ENCODE results near the gene ATP8A2. TPM values are rescaled to one million over a fixed set of nuclear protein-coding genes. Genes with fewer than 3 reads are reported as not detected.
"Not testable (repeated sequence)": the region's sequence is repeated elsewhere in the genome, so short reads cannot be mapped to it uniquely, and the experiment has no call there.

Gene ATP8A2
- total and polyA plus RNA-seq, 11 donors: 0.01 to 0.29 (median 0.05) TPM; not detected in 2

DNA sequence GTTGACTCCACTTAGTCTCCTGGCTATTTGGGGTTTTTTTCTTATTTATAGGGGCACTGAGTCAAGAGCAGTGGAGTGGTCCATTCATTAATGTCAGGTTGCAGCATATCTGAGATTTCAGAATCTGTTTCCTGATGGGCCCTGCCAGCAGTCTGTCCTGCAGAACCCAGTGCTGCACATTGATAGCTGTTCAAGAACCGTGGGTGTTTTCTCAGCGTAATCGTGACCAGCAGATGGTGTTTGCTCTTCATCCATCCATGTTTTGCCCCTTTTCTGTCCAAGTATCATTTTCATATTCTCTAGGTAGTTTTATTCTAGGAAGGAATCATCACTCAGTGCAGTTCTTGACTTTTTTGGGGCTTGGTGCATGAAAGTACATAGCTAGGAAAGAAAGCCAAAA, 166.5 kb downstream of the ATP8A2 start:
- Histone ChIP-seq H3K27me3 (no peaks in the 10 kb centered on the region), H3K4me1 (no peaks in the 10 kb centered on the region), H3K9me3 (no peaks in the 10 kb centered on the region), H3K36me3 (no peaks in the 10 kb centered on the region), H3K27ac (no peak overlapping the region), H3K4me3 (no peak overlapping the region)
- WGBS, 4 donors: 49 to 61% (median 59%) methylated on average over 3 of the region's 3 CpGs
- no peak for TF ChIP-seq POLR2A (IDR thresholded peaks at IDR 0.05)
- TF ChIP-seq, protein P1, sequence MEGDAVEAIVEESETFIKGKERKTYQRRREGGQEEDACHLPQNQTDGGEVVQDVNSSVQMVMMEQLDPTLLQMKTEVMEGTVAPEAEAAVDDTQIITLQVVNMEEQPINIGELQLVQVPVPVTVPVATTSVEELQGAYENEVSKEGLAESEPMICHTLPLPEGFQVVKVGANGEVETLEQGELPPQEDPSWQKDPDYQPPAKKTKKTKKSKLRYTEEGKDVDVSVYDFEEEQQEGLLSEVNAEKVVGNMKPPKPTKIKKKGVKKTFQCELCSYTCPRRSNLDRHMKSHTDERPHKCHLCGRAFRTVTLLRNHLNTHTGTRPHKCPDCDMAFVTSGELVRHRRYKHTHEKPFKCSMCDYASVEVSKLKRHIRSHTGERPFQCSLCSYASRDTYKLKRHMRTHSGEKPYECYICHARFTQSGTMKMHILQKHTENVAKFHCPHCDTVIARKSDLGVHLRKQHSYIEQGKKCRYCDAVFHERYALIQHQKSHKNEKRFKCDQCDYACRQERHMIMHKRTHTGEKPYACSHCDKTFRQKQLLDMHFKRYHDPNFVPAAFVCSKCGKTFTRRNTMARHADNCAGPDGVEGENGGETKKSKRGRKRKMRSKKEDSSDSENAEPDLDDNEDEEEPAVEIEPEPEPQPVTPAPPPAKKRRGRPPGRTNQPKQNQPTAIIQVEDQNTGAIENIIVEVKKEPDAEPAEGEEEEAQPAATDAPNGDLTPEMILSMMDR (IDR thresholded peaks at IDR 0.05): no peak
- ATAC-seq (no peak), DNase-seq (no peak)
- intact Hi-C loops (cut with DNase I): no loop called here

DNA sequence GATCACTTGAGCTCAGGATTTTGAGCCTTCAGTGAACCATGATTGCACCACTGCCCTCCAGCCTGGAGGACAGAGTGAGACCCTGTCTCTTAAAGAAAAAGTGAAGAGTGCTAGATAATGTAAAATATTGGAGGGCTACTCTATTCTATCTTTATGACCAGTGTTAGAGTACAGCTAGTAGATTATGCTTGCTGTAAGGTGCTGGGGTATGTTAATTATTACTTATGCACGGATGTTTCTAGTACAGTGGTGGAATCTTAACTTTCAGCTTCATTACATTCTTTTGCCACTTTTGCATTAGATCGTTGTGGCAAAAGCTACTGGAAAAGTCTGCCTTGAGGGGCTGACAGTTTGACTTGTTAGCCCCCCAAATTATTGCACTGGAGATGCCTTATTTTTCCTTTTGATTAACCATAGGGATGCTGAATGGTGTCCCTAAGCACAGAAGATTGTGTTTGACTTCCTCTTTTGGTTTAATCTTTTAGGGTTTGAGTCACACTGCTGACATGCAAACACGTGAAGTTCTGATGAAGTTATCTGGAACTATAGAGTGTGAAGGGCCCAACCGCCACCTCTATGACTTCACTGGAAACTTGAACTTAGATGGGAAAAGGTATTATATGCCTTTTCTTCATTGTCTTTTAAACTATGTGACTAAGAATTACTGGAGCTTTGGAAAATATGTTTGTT, 169.8 kb downstream of the ATP8A2 start:
- WGBS, 4 donors: 66 to 74% (median 67%) methylated on average over 4 of the region's 4 CpGs
- H3K27me3 ChIP-seq: no peaks in the 10 kb centered on the region

DNA sequence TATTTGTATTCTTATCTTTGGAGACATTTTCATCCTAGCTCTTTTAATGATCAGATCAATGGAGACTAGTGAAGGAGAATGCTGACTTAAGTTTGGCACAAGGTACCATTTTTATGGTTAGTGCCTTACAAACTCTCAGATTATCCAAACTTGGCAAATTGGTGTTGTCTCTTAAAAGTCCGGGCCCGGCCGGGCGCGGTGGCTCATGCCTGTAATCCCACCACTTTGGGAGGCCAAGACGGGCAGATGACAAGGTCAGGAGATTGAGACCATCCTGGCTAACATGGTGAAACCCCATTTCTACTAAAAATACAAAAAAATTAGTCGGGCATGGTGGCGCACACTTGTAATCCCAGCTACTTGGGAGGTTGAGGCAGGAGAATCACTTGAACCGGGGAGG, 177.2 kb downstream of the ATP8A2 start:
- H3K9me3 ChIP-seq; intact Hi-C loops (cut with DNase I); H3K4me3 ChIP-seq; H3K36me3 ChIP-seq; H3K27me3 ChIP-seq; ATAC-seq; H3K4me1 ChIP-seq; DNase-seq; H3K27ac ChIP-seq: not testable (repeated sequence)
- WGBS, 4 donors: 83 to 93% (median 84%) methylated on average over 9 of the region's 9 CpGs

More for the DNA sequence above, 169.8 kb downstream of the ATP8A2 start:
- H3K36me3 ChIP-seq: no peaks in the 10 kb centered on the region
- intact Hi-C loops (cut with DNase I): no loop called here
- no peaks in the 10 kb centered on the region for H3K9me3 ChIP-seq
- no peak overlapping the region for H3K4me3 ChIP-seq
- H3K27ac ChIP-seq: no peak overlapping the region
- DNase-seq (no peak), ATAC-seq (no peak)
- H3K4me1 ChIP-seq: no peaks in the 10 kb centered on the region
- TF ChIP-seq, protein P1 (IDR thresholded peaks at IDR 0.05): no peak
- TF ChIP-seq POLR2A (IDR thresholded peaks at IDR 0.05): no peak

DNA sequence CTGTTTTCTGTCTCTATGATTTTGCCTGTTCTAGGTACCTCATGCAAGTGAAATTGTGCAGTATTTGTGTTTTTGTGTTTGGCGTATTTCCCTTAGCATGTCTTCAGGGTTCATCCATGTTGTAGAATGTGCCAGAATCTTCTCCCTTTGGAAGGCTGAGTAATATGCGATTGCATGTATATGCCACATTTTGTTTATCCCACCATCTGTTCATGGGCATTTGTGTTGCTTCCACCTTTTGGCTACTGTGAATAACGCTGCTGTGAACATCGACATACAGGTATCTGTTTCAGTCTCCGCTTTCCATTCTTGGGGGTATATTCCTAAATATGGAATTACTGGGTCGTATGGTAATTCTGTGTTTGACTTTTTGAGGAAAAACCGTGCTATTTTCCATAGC, 190.0 kb downstream of the ATP8A2 start:
- peaks cover 0 to 12% (median 0%) of the 10 kb centered on the region in 9 donors for H3K27me3 ChIP-seq
- DNase-seq: no peak
- no peak for ATAC-seq
- no peaks in the 10 kb centered on the region for H3K9me3 ChIP-seq
- intact Hi-C loops (cut with DNase I): no loop called here
- no peaks in the 10 kb centered on the region for H3K36me3 ChIP-seq
- H3K4me1 ChIP-seq: no peaks in the 10 kb centered on the region
- H3K27ac ChIP-seq: no peak overlapping the region
- no peak for TF ChIP-seq POLR2A (IDR thresholded peaks at IDR 0.05)
- TF ChIP-seq, protein P1 (IDR thresholded peaks at IDR 0.05): no peak
- H3K4me3 ChIP-seq: no peak overlapping the region
- WGBS, 4 donors: 82 to 89% (median 84%) methylated on average over 7 of the region's 7 CpGs

DNA sequence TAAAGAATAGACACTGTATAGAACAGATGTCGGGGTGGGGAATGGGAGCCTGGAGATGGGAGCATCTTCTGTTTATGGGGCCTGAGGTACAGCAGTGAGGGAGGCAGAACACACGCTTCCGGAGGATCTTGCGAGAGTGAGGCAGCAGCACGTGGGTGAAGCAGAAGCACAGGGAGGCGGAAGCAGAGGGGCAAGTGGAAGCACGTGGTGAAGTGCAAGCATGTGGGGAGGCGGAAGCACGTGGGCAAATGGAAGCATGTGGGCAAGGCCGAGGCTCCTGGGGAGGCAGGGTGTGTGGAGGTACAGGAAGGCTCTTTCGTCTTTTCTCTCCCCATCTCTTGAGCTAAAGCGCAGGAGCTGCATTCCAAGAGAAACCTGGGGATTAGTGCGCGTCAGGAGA, 198.4 kb downstream of the ATP8A2 start:
- no peaks in the 10 kb centered on the region for H3K9me3 ChIP-seq
- H3K36me3 ChIP-seq: no peaks in the 10 kb centered on the region
- no peak overlapping the region for H3K4me3 ChIP-seq
- DNase-seq (no peak), ATAC-seq (no peak)
- no peak overlapping the region for H3K27ac ChIP-seq
- intact Hi-C loops (cut with DNase I): loop anchor here in 4 of 10 donors (5.0 kb wide), 2 partner anchors 492 to 1127 kb away; no protein-coding TSS in a partner anchor
- TF ChIP-seq POLR2A (IDR thresholded peaks at IDR 0.05): no peak
- TF ChIP-seq, protein P1 (IDR thresholded peaks at IDR 0.05): no peak
- WGBS, 4 donors: 79 to 85% (median 82%) methylated on average over 14 of the region's 14 CpGs
- no peaks in the 10 kb centered on the region for H3K4me1 ChIP-seq
- H3K27me3 ChIP-seq: peaks cover 0 to 52% (median 8%) of the 10 kb centered on the region in 9 donors

Measured in heart left ventricle (tissue), 16 donors.